ENCODE results near the gene CABP4.

DNA sequence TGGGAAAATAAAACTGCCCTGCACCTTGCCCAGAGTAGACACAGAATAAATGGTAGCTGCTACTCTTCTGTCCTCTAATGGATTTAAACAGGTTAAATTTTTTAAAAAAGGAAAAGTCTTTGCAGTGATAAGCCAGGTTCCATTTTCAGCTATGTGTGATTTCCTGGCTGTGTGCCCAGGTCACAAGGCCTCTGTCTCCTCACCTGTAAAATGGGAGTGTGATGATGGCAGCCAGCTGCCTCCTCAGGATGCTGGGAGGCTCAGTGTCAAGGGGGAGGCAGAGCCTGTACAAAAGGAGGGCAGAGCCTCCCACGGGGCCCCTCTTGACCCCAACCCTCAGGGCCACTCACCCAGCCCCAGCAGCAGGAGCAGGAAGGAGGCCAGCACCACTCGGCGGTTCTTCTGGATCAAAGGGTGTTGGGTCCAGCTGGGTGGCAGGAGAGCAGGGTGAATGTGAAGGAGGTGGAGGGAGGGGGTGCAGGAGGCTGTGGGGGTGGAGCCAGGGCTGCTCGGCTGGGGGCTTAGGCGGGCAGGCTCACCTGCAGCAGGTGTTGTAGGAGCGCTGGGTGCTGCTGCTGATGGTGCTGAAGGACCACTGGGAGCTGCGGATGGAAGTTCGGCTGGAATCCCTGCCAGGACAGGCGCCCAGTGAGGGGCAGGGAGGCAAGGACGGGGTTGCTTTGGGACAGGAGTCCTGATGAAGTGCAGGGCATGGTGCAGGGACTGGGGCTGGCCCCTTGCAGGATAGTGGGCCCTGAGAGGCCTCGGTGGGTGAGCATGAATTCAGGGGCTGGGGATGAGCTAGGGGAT, 12.0 kb downstream of the CABP4 start:
- TF ChIP-seq, protein P1, sequence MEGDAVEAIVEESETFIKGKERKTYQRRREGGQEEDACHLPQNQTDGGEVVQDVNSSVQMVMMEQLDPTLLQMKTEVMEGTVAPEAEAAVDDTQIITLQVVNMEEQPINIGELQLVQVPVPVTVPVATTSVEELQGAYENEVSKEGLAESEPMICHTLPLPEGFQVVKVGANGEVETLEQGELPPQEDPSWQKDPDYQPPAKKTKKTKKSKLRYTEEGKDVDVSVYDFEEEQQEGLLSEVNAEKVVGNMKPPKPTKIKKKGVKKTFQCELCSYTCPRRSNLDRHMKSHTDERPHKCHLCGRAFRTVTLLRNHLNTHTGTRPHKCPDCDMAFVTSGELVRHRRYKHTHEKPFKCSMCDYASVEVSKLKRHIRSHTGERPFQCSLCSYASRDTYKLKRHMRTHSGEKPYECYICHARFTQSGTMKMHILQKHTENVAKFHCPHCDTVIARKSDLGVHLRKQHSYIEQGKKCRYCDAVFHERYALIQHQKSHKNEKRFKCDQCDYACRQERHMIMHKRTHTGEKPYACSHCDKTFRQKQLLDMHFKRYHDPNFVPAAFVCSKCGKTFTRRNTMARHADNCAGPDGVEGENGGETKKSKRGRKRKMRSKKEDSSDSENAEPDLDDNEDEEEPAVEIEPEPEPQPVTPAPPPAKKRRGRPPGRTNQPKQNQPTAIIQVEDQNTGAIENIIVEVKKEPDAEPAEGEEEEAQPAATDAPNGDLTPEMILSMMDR (conservative IDR thresholded peaks at IDR 0.05 in 1 of 2, IDR thresholded peaks at IDR 0.05 in 1 of 2; ENCODE audit: extremely low read depth in 1 of 2, insufficient read depth in 1 of 2, low read depth in 1 of 2, low read length in 2 of 2) = no peak
- no peak for TF ChIP-seq EZH2 (IDR thresholded peaks at IDR 0.05; ENCODE audit: borderline replicate concordance, low read length)

All from mammary epithelial cell (primary cell).